H1 (cell line): Measurements from ENCODE around the gene RPUSD1. TPM values are rescaled to one million over a fixed set of nuclear protein-coding genes. Genes with fewer than 3 reads are reported as not detected.

Experiments used
- CTCF ChIA-PET: fragments of 300-600 bp; sonication (Branson Sonifier 250); formaldehyde crosslinking; loops from one replicate; lab custom pipeline; 2021; ENCODE audit not compliant: partially characterized antibody; lab: Charles Lee
- POLR2A ChIA-PET: fragments of 300-600 bp; sonication (Branson Sonifier 250); formaldehyde crosslinking; loops from one replicate; lab custom pipeline; 2021; ENCODE audit warnings: inconsistent platforms; ENCODE audit not compliant: partially characterized antibody; lab: Charles Lee
- DNase-seq, 2 experiments: peaks; one replicate each; pipeline versions ENCODE4 v3.0.0 to v3.0.0-alpha.2; 2010 to 2022; ENCODE audit warnings: low spot score in 2 of 2, low read depth in 1 of 2, mixed read lengths in 1 of 2
- FAIRE-seq: peaks from 2 replicates; lab custom pipeline; 2011; peaks lifted over from hg19 to GRCh38; lab: Jason Lieb, UNC
- H2AFZ ChIP-seq: 2 replicates; pipeline ENCODE4 v1.8.1; 2012; ENCODE audit warnings: low read length, inconsistent platforms
- H2AK5ac ChIP-seq: 2 replicates; pipeline ENCODE4 v1.6.1; 2013; ENCODE audit warnings: low read depth, low read length
- H2BK120ac ChIP-seq: replicated peaks from 2 replicates; pipeline ENCODE3; 2013; ENCODE audit warnings: low read depth, low read length, inconsistent platforms
- H2BK12ac ChIP-seq: 2 replicates; pipeline ENCODE4 v1.6.1; 2013; ENCODE audit warnings: low read depth, low read length
- H2BK15ac ChIP-seq: 2 replicates; pipeline ENCODE4 v1.6.1; 2013; ENCODE audit warnings: low read length
- H2BK20ac ChIP-seq: 2 replicates; pipeline ENCODE4 v1.6.1; 2013; ENCODE audit warnings: low read length
- H2BK5ac ChIP-seq: 2 replicates; pipeline ENCODE4 v1.6.1; 2013; ENCODE audit warnings: low read depth, low read length
- H3K14ac ChIP-seq: 2 replicates; pipeline ENCODE4 v1.6.1; 2013; ENCODE audit warnings: inconsistent platforms; ENCODE audit not compliant: insufficient read length
- H3K18ac ChIP-seq: 2 replicates; pipeline ENCODE4 v1.6.1; 2013; ENCODE audit warnings: low read length; ENCODE audit errors: extremely low read depth
- H3K23ac ChIP-seq: 2 replicates; pipeline ENCODE4 v1.6.1; 2013; ENCODE audit warnings: inconsistent platforms; ENCODE audit not compliant: insufficient read length
- H3K23me2 ChIP-seq: 2 replicates; pipeline ENCODE4 v1.6.1; 2013; ENCODE audit warnings: low read depth, low read length
- H3K27ac ChIP-seq: 2 replicates; pipeline ENCODE4 v1.6.1; 2011; ENCODE audit warnings: low read depth, low read length, inconsistent platforms
- H3K27me3 ChIP-seq, 4 experiments: replicated peaks in 1 of 4; 1 replicate in 1 of 4; 2 replicates in 3 of 4; pipeline versions ENCODE4 v1.6.1 to v1.8.1; 2011 to 2013; ENCODE audit warnings: low read length in 3 of 4, mild to moderate bottlenecking in 3 of 4, inconsistent platforms in 2 of 4, mixed read lengths in 2 of 4, moderate library complexity in 1 of 4; ENCODE audit not compliant: control insufficient read depth in 3 of 4, insufficient read depth in 3 of 4; ENCODE audit errors: extremely low read depth in 1 of 4
- H3K36me3 ChIP-seq, 4 experiments: 2 replicates each; pipeline versions ENCODE4 v1.6.1 to v1.8.1; 2011 to 2013; ENCODE audit warnings: mild to moderate bottlenecking in 4 of 4, low read length in 3 of 4, moderate library complexity in 2 of 4, control low read depth in 1 of 4, inconsistent platforms in 1 of 4; ENCODE audit not compliant: insufficient read depth in 4 of 4, control insufficient read depth in 2 of 4
- H3K4ac ChIP-seq: replicated peaks from 2 replicates; pipeline ENCODE3; 2013; ENCODE audit warnings: low read length, low read depth, mixed read lengths, inconsistent platforms; ENCODE audit not compliant: insufficient read length
- H3K4me1 ChIP-seq, 4 experiments: replicated peaks in 1 of 4; 1 replicate in 1 of 4; 2 replicates in 3 of 4; pipeline versions ENCODE4 v1.6.1 to v1.8.1; 2011 to 2013; ENCODE audit warnings: low read length in 3 of 4, inconsistent platforms in 2 of 4, mixed read lengths in 1 of 4; ENCODE audit not compliant: insufficient read depth in 4 of 4, control insufficient read depth in 3 of 4
- H3K4me2 ChIP-seq, 2 experiments: 2 replicates each; pipeline versions ENCODE4 v1.6.1 to v1.8.1; 2011 to 2013; ENCODE audit warnings: low read depth in 2 of 2, low read length in 2 of 2, control low read depth in 1 of 2, inconsistent platforms in 1 of 2, mild to moderate bottlenecking in 1 of 2; ENCODE audit not compliant: insufficient read depth in 1 of 2
- H3K4me3 ChIP-seq, 4 experiments: fragments of 200-600, 300-600 bp in 1 of 4; sonication (generic), shearing (Covaris generic), sonication (Bioruptor Twin) in 1 of 4; 2 replicates each; pipeline versions ENCODE4 v1.5.1 to v1.8.1; 2011 to 2016; ENCODE audit warnings: low read length in 4 of 4, low read depth in 3 of 4, control low read depth in 2 of 4, inconsistent platforms in 2 of 4, mild to moderate bottlenecking in 2 of 4, mixed read lengths in 1 of 4, moderate library complexity in 1 of 4; ENCODE audit not compliant: insufficient read depth in 2 of 4; ENCODE audit errors: extremely low read depth in 1 of 4
- H3K56ac ChIP-seq: replicated peaks from 2 replicates; pipeline ENCODE3; 2013; ENCODE audit warnings: low read depth, mild to moderate bottlenecking, mixed read lengths, low read length, inconsistent platforms; ENCODE audit not compliant: insufficient read length
- H3K79me1 ChIP-seq: 2 replicates; pipeline ENCODE4 v1.6.1; 2013; ENCODE audit warnings: low read depth, low read length, control low read depth
- H3K79me2 ChIP-seq, 2 experiments: 2 replicates each; pipeline versions ENCODE4 v1.6.1 to v1.8.1; 2012 to 2013; ENCODE audit warnings: low read length in 2 of 2, mild to moderate bottlenecking in 2 of 2, inconsistent platforms in 1 of 2; ENCODE audit not compliant: insufficient read depth in 2 of 2, control insufficient read depth in 1 of 2
- H3K9ac ChIP-seq, 4 experiments: replicated peaks in 1 of 4; 1 replicate in 1 of 4; 2 replicates in 3 of 4; pipeline versions ENCODE4 v1.6.1 to v1.8.1; 2011 to 2013; ENCODE audit warnings: low read depth in 3 of 4, low read length in 3 of 4, control low read depth in 2 of 4, mild to moderate bottlenecking in 2 of 4, moderate library complexity in 2 of 4, inconsistent platforms in 1 of 4; ENCODE audit errors: extremely low read depth in 1 of 4
- H3K9me3 ChIP-seq, 2 experiments: 2 replicates each; pipeline versions ENCODE4 v1.6.1 to v1.8.1; 2012 to 2013; ENCODE audit warnings: mild to moderate bottlenecking in 2 of 2, moderate library complexity in 2 of 2, control low read depth in 1 of 2, inconsistent platforms in 1 of 2, low read depth in 1 of 2, low read length in 1 of 2, mixed read lengths in 1 of 2; ENCODE audit not compliant: insufficient read depth in 2 of 2
- H4K20me1 ChIP-seq, 2 experiments: replicated peaks in 1 of 2; 2 replicates each; pipeline versions ENCODE3 to v1.8.1; 2011 to 2013; ENCODE audit warnings: inconsistent platforms in 2 of 2, low read length in 2 of 2, mild to moderate bottlenecking in 1 of 2; ENCODE audit not compliant: insufficient read depth in 2 of 2, control insufficient read depth in 1 of 2
- H4K5ac ChIP-seq: 2 replicates; pipeline ENCODE4 v1.6.1; 2013; ENCODE audit warnings: low read length, low read depth, mixed read lengths, inconsistent platforms; ENCODE audit not compliant: insufficient read length
- H4K8ac ChIP-seq: 2 replicates; pipeline ENCODE4 v1.8.0; 2013; ENCODE audit warnings: mild to moderate bottlenecking, moderate library complexity, low read length, inconsistent platforms; ENCODE audit not compliant: insufficient read depth; ENCODE audit errors: extremely low read depth
- H4K91ac ChIP-seq: replicated peaks from 2 replicates; pipeline ENCODE3; 2013; ENCODE audit warnings: low read length, mixed read lengths, inconsistent platforms; ENCODE audit not compliant: insufficient read length
- CTCF ChIP-seq, 3 experiments: IDR thresholded peaks; 1 replicate in 2 of 3; 2 replicates in 1 of 3; pipeline versions ENCODE4 v1.5.1 to v1.6.1; 2011; ENCODE audit warnings: low read length in 3 of 3, mild to moderate bottlenecking in 3 of 3, inconsistent platforms in 2 of 3, low read depth in 1 of 3, moderate library complexity in 1 of 3; ENCODE audit not compliant: insufficient read depth in 1 of 3; ENCODE audit errors: control extremely low read depth in 1 of 3
- KDM4A ChIP-seq: IDR thresholded peaks from one replicate; pipeline ENCODE4 v1.7.1; 2012; ENCODE audit warnings: low read depth, mild to moderate bottlenecking, moderate library complexity, low read length, inconsistent platforms; ENCODE audit not compliant: severe bottlenecking
- SIX5 ChIP-seq: IDR thresholded peaks from 2 replicates; pipeline ENCODE4 v1.6.1; 2011; ENCODE audit warnings: mild to moderate bottlenecking, low read depth, low read length
- WGBS, 2 experiments: shearing (Covaris generic) in 1 of 2; methylation state at CpG; one replicate each; pipeline versions ENCODE4 v1.1.6 to v1.1.7; 2013 to 2015; ENCODE audit warnings: low lambda C conversion rate in 2 of 2, mixed read lengths in 2 of 2, inconsistent platforms in 1 of 2, low coverage in 1 of 2, missing lambda C conversion rate in 1 of 2; ENCODE audit not compliant: insufficient replicate concordance in 2 of 2, insufficient coverage in 1 of 2, insufficient read length in 1 of 2; ENCODE audit errors: extremely low coverage in 1 of 2, missing lambda C conversion rate in 1 of 2; 5-methylcytosine and 5-hydroxymethylcytosine counted together
- polyA plus RNA-seq, 7 experiments: library from polyadenylated mRNA; depleted of rRNA in 3 of 7; stranded (reverse) in 5 of 7; unstranded in 2 of 7; fragments of >200 nt in 5 of 7; fragments of 200-250 nt in 2 of 7; gene quantifications; 1 replicate in 5 of 7; 2 replicates in 1 of 7; 4 replicates in 1 of 7; pipeline versions ENCODE4 v1.2.1 to v1.2.3, GENCODE V29; 2011 to 2013; ENCODE audit warnings: missing spikeins in 2 of 7, mixed read lengths in 2 of 7
- total RNA-seq: library from RNA; stranded (reverse); fragmentation: NEBNext Ultra II Directional; extraction: Animal tissue kit (Norgen Biotek cat#: 25700); gene quantifications from 2 replicates; pipeline ENCODE4 v1.2.1, GENCODE V29; 2021

RPUSD1 gene
- total and polyA plus RNA-seq, 2 of the 8 experiments (the other 6 are each of a cell fraction or from before 2014, with no cell fraction given) = 32.2 to 61.8 TPM

GRCh38 chr16:818132-818531 is 30.0 kb upstream of the RPUSD1 start:
- no peaks in the 10 kb centered on the region for H3K79me1 ChIP-seq
- no peak overlapping the region for H2BK12ac ChIP-seq
- H3K4me3 ChIP-seq = no peak overlapping the region
- no peak overlapping the region for H3K23ac ChIP-seq
- WGBS, 2 experiments = 88% methylated on average over 7 of the region's 8 CpGs; no CpG with 5 or more reads in 1 of the 2 experiments
- H2AFZ ChIP-seq = no peak overlapping the region
- TF ChIP-seq KDM4A (no peak), SIX5 (no peak), CTCF (IDR thresholded peaks at IDR 0.05; ENCODE audit: control extremely low read depth in 1 of 3, insufficient read depth in 1 of 3, low read depth in 1 of 3, low read length in 3 of 3) (no peak)
- H3K27ac ChIP-seq = no peak overlapping the region
- H3K9me3 ChIP-seq = peaks cover 4 to 16% of the 10 kb centered on the region in 2 experiments; a peak in 3 of 4 replicates
- CTCF ChIA-PET = interaction anchor here (1.5 kb wide), 1 partner anchor 65 kb away, joined by 4 read pairs; no protein-coding TSS in a partner anchor
- H3K9ac ChIP-seq = no peak overlapping the region
- no peak overlapping the region for H3K56ac ChIP-seq
- H4K8ac ChIP-seq = no peak overlapping the region
- H4K91ac ChIP-seq = no peak overlapping the region
- H2BK20ac ChIP-seq = no peak overlapping the region
- no peak overlapping the region for H2BK5ac ChIP-seq
- no peak overlapping the region; the same call in 1 of the 2 replicates for H2AK5ac ChIP-seq
- no peak overlapping the region for H3K4me2 ChIP-seq
- H2BK120ac ChIP-seq = no peak overlapping the region
- H3K36me3 ChIP-seq = no peaks in the 10 kb centered on the region
- DNase-seq (no peak), FAIRE-seq (no peak)
- no peak overlapping the region for H3K4ac ChIP-seq
- H2BK15ac ChIP-seq = no peak overlapping the region
- no peak overlapping the region for H4K5ac ChIP-seq
- H3K79me2 ChIP-seq = no peaks in the 10 kb centered on the region
- H3K4me1 ChIP-seq = peaks cover 0 to 8% (median under 1%) of the 10 kb centered on the region in 4 experiments; a peak in 3 of 7 replicates
- peaks cover 0 to 3% of the 10 kb centered on the region in 2 experiments for H4K20me1 ChIP-seq
- POLR2A ChIA-PET = no interaction called here
- peaks cover 0 to 3% (median 2%) of the 10 kb centered on the region in 4 experiments; a peak in 5 of 7 replicates for H3K27me3 ChIP-seq
- no peak overlapping the region for H3K18ac ChIP-seq
- no peak overlapping the region for H3K14ac ChIP-seq
- no peaks in the 10 kb centered on the region; the same call in 1 of the 2 replicates for H3K23me2 ChIP-seq
